ENCODE measurements around the gene CNGA2. TPM values are rescaled to one million over a fixed set of nuclear protein-coding genes. Genes with fewer than 3 reads are reported as not detected.

CNGA2 gene
- total RNA-seq, 3 donors from 2014 or later = not detected

DNA sequence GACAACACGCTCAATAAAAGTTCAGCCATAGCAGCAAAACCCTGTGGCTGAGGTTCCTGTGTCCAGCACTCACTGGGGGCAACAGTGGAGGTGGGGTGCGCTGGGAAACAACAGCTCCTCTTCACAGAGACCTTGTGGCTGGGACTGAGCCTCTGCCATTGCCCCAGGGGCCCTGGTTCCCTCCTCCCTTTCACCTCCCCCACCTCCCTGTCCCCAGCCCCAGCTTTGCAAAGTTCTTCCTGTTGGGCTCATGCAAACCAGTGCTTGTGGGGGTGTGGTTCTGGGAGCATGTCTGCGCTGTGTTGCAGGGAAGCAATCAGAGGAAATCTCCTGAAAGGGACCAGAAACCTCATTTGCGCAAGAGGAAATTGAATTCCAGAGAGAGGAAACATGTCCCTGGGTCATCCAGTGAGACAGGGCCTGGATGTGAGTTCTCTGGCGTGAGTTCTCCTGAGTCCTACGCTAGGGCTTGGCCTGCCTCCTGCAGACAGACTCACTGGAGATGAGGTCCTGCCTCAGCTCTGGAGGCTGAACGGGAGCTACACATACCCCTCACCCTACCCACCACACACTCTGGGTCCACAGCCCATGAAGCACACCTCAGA, 11.3 kb upstream of the CNGA2 start:
- H3K4me1 ChIP-seq (ENCODE audit: low read depth) = no peaks in the 10 kb centered on the region
- ATAC-seq (no peak), DNase-seq (no peak)
- no peaks in the 10 kb centered on the region for H3K36me3 ChIP-seq (ENCODE audit: low read depth)
- H3K9me3 ChIP-seq = no peaks in the 10 kb centered on the region
- TF ChIP-seq, protein P1, sequence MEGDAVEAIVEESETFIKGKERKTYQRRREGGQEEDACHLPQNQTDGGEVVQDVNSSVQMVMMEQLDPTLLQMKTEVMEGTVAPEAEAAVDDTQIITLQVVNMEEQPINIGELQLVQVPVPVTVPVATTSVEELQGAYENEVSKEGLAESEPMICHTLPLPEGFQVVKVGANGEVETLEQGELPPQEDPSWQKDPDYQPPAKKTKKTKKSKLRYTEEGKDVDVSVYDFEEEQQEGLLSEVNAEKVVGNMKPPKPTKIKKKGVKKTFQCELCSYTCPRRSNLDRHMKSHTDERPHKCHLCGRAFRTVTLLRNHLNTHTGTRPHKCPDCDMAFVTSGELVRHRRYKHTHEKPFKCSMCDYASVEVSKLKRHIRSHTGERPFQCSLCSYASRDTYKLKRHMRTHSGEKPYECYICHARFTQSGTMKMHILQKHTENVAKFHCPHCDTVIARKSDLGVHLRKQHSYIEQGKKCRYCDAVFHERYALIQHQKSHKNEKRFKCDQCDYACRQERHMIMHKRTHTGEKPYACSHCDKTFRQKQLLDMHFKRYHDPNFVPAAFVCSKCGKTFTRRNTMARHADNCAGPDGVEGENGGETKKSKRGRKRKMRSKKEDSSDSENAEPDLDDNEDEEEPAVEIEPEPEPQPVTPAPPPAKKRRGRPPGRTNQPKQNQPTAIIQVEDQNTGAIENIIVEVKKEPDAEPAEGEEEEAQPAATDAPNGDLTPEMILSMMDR (IDR thresholded peaks at IDR 0.05) = no peak
- no peak overlapping the region for H3K4me3 ChIP-seq
- intact Hi-C loops (cut with DNase I, micrococcal nuclease) = no loop called here

DNA sequence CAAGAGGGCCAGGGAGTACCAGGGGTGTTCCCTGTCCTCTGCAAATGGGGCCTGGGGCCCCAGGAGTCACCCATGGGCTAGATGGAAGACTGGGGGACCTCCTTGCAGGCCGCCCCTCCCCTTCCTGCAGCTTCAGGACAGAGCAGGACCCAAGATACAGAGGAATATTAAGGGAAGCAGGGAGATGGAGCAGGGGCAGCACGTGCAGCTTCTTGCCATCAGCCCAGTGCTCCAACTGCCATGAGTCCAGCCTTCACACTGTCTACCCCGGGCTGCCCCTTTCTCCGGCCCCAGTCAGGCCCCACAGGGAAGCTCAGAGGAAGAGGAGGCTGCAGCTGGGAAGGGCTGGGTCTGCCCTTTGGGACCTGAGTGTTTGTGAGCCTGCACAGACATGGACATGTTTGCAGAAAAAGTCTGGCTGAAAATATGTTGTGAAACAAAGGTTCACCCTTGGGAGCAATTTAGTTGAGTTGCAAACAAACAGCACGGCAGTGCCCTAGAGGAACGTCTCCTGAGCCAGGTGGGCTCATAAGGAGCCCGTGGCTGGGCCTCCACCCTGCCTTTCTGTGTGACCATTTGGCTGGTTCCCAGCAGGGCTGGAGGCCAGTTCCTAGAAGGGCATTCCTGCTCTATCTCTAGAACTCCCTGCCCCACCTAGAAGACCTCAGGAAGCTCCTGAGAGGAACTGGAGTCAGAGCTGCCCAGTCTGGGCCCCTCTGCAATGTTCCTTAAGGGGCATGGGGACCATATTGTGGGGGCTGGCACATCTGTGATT, 9.8 kb upstream of the CNGA2 start:
- H3K9me3 ChIP-seq = no peaks in the 10 kb centered on the region
- H3K4me3 ChIP-seq = no peak overlapping the region
- no peaks in the 10 kb centered on the region for H3K36me3 ChIP-seq (ENCODE audit: low read depth)
- no peak for ATAC-seq
- TF ChIP-seq, protein P1 (IDR thresholded peaks at IDR 0.05) = no peak
- H3K4me1 ChIP-seq (ENCODE audit: low read depth) = no peaks in the 10 kb centered on the region
- intact Hi-C loops (cut with DNase I, micrococcal nuclease) = no loop called here
- no peak for DNase-seq

DNA sequence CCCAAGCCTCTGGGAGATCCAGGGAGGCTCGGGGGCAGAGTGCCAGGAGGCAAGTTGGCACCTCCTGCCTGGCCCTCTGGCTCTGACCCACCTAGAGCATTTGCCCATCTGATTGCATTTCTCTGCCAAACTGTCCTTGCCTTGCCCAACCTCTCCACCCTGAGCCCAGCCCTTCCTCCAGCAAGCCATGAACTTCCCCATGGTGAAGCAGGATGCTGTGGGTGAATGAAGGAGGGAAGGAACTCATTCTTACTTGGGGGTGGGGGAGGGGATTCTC, 9.3 kb upstream of the CNGA2 start:
- no peak for DNase-seq
- Histone ChIP-seq H3K4me1 (ENCODE audit: low read depth) (no peaks in the 10 kb centered on the region), H3K36me3 (ENCODE audit: low read depth) (no peaks in the 10 kb centered on the region), H3K9me3 (no peaks in the 10 kb centered on the region), H3K4me3 (no peak overlapping the region)
- ATAC-seq = no peak
- TF ChIP-seq, protein P1 (IDR thresholded peaks at IDR 0.05) = no peak
- intact Hi-C loops (cut with DNase I, micrococcal nuclease) = no loop called here

DNA sequence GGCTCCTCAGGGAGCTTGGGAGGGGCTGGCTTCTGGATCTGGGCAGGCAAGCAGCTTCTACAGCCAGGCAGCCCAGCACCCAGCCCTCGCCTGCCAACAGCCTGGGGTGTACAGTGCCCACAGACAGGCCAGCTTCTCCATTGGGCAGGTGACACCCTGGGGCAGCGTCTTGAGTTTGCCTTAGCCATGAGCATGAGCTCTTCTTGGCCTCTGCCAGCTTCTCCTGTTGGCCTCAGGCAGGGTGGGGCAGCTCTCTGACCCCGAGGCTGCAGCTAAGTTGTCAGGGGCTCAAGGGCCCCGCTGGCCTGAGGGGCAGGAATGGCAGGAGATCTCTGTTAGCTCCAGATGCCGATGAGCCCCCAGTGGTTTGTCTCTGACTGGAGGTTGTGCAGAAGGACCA, 7.8 kb upstream of the CNGA2 start:
- Histone ChIP-seq H3K36me3 (ENCODE audit: low read depth) (no peaks in the 10 kb centered on the region), H3K9me3 (no peaks in the 10 kb centered on the region), H3K4me3 (no peak overlapping the region), H3K4me1 (ENCODE audit: low read depth) (no peaks in the 10 kb centered on the region)
- TF ChIP-seq, protein P1 (IDR thresholded peaks at IDR 0.05) = no peak
- intact Hi-C loops (cut with DNase I, micrococcal nuclease) = no loop called here
- DNase-seq (no peak), ATAC-seq (no peak)

DNA sequence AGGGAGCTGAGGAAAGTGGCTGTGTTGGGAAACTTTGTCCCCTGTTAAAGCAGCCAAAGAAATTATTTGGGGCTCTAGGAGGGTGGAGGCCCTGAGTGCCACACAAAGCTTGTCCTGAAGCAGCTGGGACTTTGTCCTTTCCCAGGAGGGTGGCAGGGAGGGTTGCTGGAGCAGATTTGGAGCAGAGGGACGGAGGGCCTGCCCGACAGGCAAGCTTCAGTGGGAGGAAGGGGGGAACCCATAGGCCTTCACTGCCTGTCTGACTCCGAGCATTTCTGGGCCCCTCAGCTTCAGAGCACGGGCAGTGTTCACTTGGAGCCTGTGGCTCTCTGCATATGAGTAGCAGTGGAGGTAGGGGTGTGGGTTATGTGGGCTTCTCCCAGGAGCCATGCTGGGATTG, 7.2 kb upstream of the CNGA2 start:
- TF ChIP-seq, protein P1 (IDR thresholded peaks at IDR 0.05) = no peak
- no peak for ATAC-seq
- H3K4me1 ChIP-seq (ENCODE audit: low read depth) = no peaks in the 10 kb centered on the region
- no peak overlapping the region for H3K4me3 ChIP-seq
- no peak for DNase-seq
- intact Hi-C loops (cut with DNase I, micrococcal nuclease) = no loop called here
- H3K36me3 ChIP-seq (ENCODE audit: low read depth) = no peaks in the 10 kb centered on the region
- H3K9me3 ChIP-seq = no peaks in the 10 kb centered on the region
